Gastroesophageal sphincter (tissue), 3 donors: ENCODE results near the gene RGS12.

Source experiments
- POLR2A ChIP-seq, 2 donors: fragments of 450-650 bp; IDR thresholded peaks; one replicate each; pipeline ENCODE4 v1.6.1; 2017; ENCODE audit warnings: antibody characterized with exemption in 2 of 2, mild to moderate bottlenecking in 2 of 2, moderate library complexity in 1 of 2
- TF ChIP-seq, protein P1 (sequence below), 4 experiments: fragments of 200-600 bp in 2 of 4; fragments of 450-650 bp in 2 of 4; sonication (generic) in 1 of 4; IDR thresholded peaks; one replicate each; pipeline ENCODE4 v1.5.1; 2017 to 2019; ENCODE audit warnings: antibody characterized with exemption in 4 of 4, mild to moderate bottlenecking in 2 of 4, moderate library complexity in 2 of 4

DNA sequence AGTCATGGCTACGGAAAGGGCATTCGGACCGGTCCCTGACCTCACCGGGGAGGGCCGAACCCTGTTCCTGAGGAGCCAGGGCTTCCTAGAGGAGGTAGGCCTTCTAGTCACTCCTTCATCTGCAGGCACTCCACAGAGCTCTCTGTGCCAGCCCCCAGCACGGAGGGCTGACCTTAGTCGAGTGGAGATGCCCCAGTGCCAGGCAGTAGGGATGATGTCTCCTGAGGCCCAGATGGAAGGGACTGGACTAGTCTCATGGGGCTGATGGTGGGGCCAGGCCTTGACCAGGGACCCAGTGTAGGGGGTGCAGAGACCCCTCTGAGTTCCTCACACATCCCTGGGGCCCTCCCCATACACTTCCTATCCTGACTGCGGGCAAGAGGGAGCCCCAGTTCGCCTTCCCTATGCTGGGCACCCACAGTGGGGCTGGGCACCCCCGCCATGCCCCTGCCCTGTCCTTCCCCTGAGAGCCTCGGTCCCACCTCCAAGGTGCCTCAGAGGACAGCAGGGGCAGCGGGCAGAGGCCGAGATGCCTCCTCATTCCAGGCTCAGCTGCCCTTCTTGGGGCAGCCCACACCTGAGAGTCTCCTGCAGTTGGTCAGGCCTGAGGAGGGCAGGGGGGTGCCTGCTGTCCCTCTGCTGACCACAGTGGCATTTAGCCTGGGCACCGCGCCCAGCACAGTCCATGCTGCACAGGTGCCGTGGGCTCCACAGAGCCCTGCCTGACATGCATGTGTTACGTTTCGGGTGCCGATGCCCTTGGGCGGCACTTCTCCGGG is 45.2 kb upstream of the RGS12 start:
- TF ChIP-seq, protein P1, sequence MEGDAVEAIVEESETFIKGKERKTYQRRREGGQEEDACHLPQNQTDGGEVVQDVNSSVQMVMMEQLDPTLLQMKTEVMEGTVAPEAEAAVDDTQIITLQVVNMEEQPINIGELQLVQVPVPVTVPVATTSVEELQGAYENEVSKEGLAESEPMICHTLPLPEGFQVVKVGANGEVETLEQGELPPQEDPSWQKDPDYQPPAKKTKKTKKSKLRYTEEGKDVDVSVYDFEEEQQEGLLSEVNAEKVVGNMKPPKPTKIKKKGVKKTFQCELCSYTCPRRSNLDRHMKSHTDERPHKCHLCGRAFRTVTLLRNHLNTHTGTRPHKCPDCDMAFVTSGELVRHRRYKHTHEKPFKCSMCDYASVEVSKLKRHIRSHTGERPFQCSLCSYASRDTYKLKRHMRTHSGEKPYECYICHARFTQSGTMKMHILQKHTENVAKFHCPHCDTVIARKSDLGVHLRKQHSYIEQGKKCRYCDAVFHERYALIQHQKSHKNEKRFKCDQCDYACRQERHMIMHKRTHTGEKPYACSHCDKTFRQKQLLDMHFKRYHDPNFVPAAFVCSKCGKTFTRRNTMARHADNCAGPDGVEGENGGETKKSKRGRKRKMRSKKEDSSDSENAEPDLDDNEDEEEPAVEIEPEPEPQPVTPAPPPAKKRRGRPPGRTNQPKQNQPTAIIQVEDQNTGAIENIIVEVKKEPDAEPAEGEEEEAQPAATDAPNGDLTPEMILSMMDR (IDR thresholded peaks at IDR 0.05): no peak
- no peak for TF ChIP-seq POLR2A (IDR thresholded peaks at IDR 0.05)
